A549 treated with CORT108297 at 1 μM for 4 hours (cell line): ENCODE results near the gene RGS2. TPM values are rescaled to one million over a fixed set of nuclear protein-coding genes. Genes with fewer than 3 reads are reported as not detected.

Experiments used
- total RNA-seq: library from RNA; stranded (reverse); fragments of 200-300 nt; extraction: Qiagen RNA extraction; gene quantifications from 5 replicates; pipeline ENCODE4 v1.2.3, GENCODE V29; 2022

Gene RGS2, protein sequence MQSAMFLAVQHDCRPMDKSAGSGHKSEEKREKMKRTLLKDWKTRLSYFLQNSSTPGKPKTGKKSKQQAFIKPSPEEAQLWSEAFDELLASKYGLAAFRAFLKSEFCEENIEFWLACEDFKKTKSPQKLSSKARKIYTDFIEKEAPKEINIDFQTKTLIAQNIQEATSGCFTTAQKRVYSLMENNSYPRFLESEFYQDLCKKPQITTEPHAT
- 28.7 to 43.9 TPM (median 29.8 TPM) in 5 replicates for total RNA-seq

DNA sequence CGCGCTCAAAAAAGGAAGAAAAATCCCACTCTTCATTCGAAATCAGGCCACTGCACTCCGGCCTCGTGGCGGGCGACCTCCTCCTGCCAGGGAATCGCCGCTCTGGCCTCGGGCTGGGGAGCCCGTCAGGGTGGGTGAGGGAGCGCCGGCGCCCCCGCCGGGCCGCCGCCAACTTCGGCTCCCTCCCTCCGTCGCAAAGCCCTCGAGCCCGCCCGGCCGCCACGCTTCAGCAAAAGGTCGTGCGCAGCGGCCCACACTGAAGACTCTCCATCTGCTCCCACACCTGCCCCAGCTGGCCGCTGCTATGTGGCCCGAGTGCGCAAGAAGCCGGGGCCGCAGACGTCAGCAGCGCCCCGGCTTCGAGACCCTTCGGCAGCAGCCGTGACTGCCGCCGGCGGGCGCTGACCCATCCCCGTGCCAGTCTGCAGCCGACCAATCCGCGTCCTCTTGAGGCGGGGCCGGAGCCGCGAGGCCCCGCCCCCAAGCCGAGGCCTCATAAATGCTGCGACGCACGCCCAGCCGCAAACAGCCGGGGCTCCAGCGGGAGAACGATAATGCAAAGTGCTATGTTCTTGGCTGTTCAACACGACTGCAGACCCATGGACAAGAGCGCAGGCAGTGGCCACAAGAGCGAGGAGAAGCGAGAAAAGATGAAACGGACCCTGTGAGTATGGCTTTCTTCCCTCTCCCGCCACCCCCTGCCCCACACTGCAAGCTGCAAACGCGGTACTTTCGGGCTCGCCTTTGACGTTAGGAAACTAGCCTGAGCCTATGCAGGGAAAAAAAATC lies at the start of gene RGS2:
TSS of gene RGS2 (plus strand) at position 522 of the 789 bp plus-strand sequence. CDS start at position 555, 33 bp downstream.

Other genes with a start within 250 kb of the RGS2 start
- gene RGS1, start 233.3 kb upstream of the RGS2 start, total RNA-seq: not detected in 5 replicates
- gene RGS13, start 172.9 kb upstream of the RGS2 start, total RNA-seq: not detected in 5 replicates